NCI-H146 treated with DMSO at 0.1 percent for 48 hours (cell line): ENCODE data around the gene SMIM38.

Experiments used
- DNase-seq: peaks from one replicate; lab custom pipeline; 2025; ENCODE audit not compliant: unreplicated experiment; lab: John Stamatoyannopoulos, UW

SMIM38 gene

GRCh38 chr11:69155302-69156234 lies at the start of gene SMIM38:
Gene SMIM38 (plus strand): TSS chr11:69155935. CDS start chr11:69157847, 1,912 bp downstream.
- DNase-seq = no peak

- no peak for DNase-seq
Observed at GRCh38 chr11:69106031-69106811, 49.5 kb upstream of the SMIM38 start.

- DNase-seq = no peak
Observed at GRCh38 chr11:69107413-69107812, 48.3 kb upstream of the SMIM38 start.

GRCh38 chr11:69108030-69108429 lies 47.7 kb upstream of the SMIM38 start:
- no peak for DNase-seq

GRCh38 chr11:69108559-69108958 lies 47.2 kb upstream of the SMIM38 start:
- DNase-seq = no peak

- no peak for DNase-seq
Observed at GRCh38 chr11:69109101-69109500, 46.6 kb upstream of the SMIM38 start.

GRCh38 chr11:69110451-69110850 lies 45.3 kb upstream of the SMIM38 start:
- no peak for DNase-seq

- DNase-seq = no peak
Observed at GRCh38 chr11:69111624-69112542, 43.9 kb upstream of the SMIM38 start.

- DNase-seq = no peak
Observed at GRCh38 chr11:69113226-69113625, 42.5 kb upstream of the SMIM38 start.

GRCh38 chr11:69113646-69114340 lies 41.9 kb upstream of the SMIM38 start:
- no peak for DNase-seq

- DNase-seq = no peak
Observed at GRCh38 chr11:69114362-69114761, 41.4 kb upstream of the SMIM38 start.

GRCh38 chr11:69114811-69115523 lies 40.8 kb upstream of the SMIM38 start:
- DNase-seq = no peak

GRCh38 chr11:69115586-69116560 lies 39.9 kb upstream of the SMIM38 start:
- DNase-seq = no peak

GRCh38 chr11:69116671-69117070 lies 39.1 kb upstream of the SMIM38 start:
- DNase-seq = no peak

- DNase-seq = no peak
Observed at GRCh38 chr11:69119190-69119589, 36.5 kb upstream of the SMIM38 start.

- DNase-seq = no peak
Observed at GRCh38 chr11:69120096-69120875, 35.4 kb upstream of the SMIM38 start.

- DNase-seq = no peak
Observed at GRCh38 chr11:69121021-69121420, 34.7 kb upstream of the SMIM38 start.
